Endodermal cell (in vitro differentiated cells): ENCODE results near the gene CDH20. TPM values are rescaled to one million over a fixed set of nuclear protein-coding genes. Genes with fewer than 3 reads are reported as not detected.

ENCODE experiments used
- DNase-seq: peaks from one replicate; pipeline ENCODE4 v3.0.0-alpha.2; 2017
- H3K27ac ChIP-seq: 2 replicates; pipeline ENCODE4 v1.5.1; 2013; ENCODE audit warnings: mild to moderate bottlenecking, low read depth, low read length, moderate library complexity
- H3K27me3 ChIP-seq: 2 replicates; pipeline ENCODE4 v1.6.1; 2013; ENCODE audit warnings: mild to moderate bottlenecking, low read length, moderate library complexity; ENCODE audit not compliant: insufficient read depth, control insufficient read depth, poor library complexity, severe bottlenecking
- H3K36me3 ChIP-seq: 2 replicates; pipeline ENCODE4 v1.7.0; 2013; ENCODE audit warnings: mild to moderate bottlenecking, low read length, moderate library complexity; ENCODE audit not compliant: control insufficient read depth, insufficient read depth
- H3K4me1 ChIP-seq: one replicate; pipeline ENCODE4 v1.7.0; 2013; ENCODE audit warnings: low read length; ENCODE audit not compliant: control insufficient read depth, insufficient read depth
- H3K4me3 ChIP-seq: 2 replicates; pipeline ENCODE4 v1.5.1; 2013; ENCODE audit warnings: mild to moderate bottlenecking, low read length, moderate library complexity
- H3K9ac ChIP-seq: 2 replicates; pipeline ENCODE4 v1.6.1; 2013; ENCODE audit warnings: mild to moderate bottlenecking, low read length, moderate library complexity; ENCODE audit not compliant: poor library complexity, severe bottlenecking; ENCODE audit errors: extremely low read depth
- H3K9me3 ChIP-seq: 2 replicates; pipeline ENCODE4 v1.6.1; 2013; ENCODE audit warnings: mild to moderate bottlenecking, low read length, moderate library complexity; ENCODE audit not compliant: control insufficient read depth
- H3K27ac Mint-ChIP-seq: 2 replicates; pipeline ENCODE4 v1.8.0; 2020; ENCODE audit warnings: mixed read lengths
- H3K27me3 Mint-ChIP-seq: 2 replicates; pipeline ENCODE4 v1.8.0; 2021; ENCODE audit warnings: mild to moderate bottlenecking, mixed read lengths; ENCODE audit not compliant: insufficient read depth
- H3K36me3 Mint-ChIP-seq: 2 replicates; pipeline ENCODE4 v1.8.0; 2020; ENCODE audit warnings: low read depth, mixed read lengths
- H3K4me1 Mint-ChIP-seq: 2 replicates; pipeline ENCODE4 v1.8.0; 2020; ENCODE audit warnings: mixed read lengths
- H3K4me3 Mint-ChIP-seq: 2 replicates; pipeline ENCODE4 v1.8.0; 2020; ENCODE audit warnings: mild to moderate bottlenecking, moderate library complexity, mixed read lengths
- H3K9me3 Mint-ChIP-seq: 2 replicates; pipeline ENCODE4 v1.8.0; 2020; ENCODE audit warnings: mild to moderate bottlenecking, mixed read lengths
- WGBS, 2 experiments: methylation state at CpG; one replicate each; pipeline versions ENCODE4 v1.1.5 to v1.1.7; 2013; ENCODE audit warnings: missing lambda C conversion rate in 2 of 2, mixed read lengths in 1 of 2; ENCODE audit not compliant: insufficient coverage in 1 of 2, insufficient read length in 1 of 2; 5-methylcytosine and 5-hydroxymethylcytosine counted together
- total RNA-seq, 2 donors: library from RNA; stranded (reverse); fragmentation: NEBNext Ultra II Directional in 1 of 2; extraction: Animal tissue kit (Norgen Biotek cat#: 25700) in 1 of 2; gene quantifications; 2 replicates in 1 of 2; 3 replicates in 1 of 2; pipeline ENCODE4 v1.2.1, GENCODE V29; 2021
- TF ChIP-seq, protein P1 (sequence below): fragments of 200-600 bp; sonication (generic); conservative IDR thresholded peaks from 2 replicates; pipeline ENCODE4 v1.5.0; 2021; ENCODE audit warnings: antibody characterized with exemption, mild to moderate bottlenecking

The CDH20 gene
- total RNA-seq, 2 donors from 2014 or later: 0.11 to 0.75 TPM

DNA sequence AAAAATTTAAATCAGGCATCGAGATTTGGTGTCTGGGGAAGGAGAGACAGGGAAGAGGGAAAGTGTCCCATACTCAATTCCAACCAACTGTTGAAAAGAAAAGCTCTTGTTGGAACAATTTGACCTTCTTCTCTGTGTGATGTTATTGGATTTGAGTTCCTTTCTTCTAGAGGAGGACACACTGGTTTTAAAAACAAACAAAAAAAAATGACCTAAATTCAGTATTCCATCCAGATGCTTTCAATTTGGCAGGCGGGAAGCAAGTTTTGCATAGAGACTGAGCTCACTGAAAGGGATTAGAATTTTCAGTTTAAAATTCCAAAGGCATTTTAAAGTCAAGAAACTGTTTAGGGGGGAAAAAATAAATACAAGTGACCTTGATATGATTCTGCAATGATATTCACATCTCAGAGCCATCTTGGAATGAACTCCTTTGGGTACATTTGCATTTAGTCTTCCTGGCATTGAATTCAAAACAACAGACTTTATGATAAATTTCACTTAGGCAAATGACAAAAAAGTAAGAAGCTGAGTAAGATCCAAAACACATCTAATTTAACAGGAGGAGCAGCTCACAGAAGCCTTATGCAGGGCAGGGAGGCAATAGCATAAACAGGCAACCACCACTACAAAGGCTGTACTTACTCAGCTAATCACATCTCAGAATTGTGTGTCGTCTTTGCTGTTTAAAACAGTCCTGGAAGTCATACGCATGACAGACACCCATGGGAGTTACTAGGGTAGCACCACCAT, 126.8 kb downstream of the CDH20 start:
- H3K27ac ChIP-seq: no peak overlapping the region
- no peak overlapping the region for H3K4me3 ChIP-seq
- H3K4me1 ChIP-seq: peaks cover 6% of the 10 kb centered on the region
- Mint-ChIP-seq H3K27ac (no peak overlapping the region), H3K4me3 (no peak overlapping the region), H3K9me3 (no peaks in the 10 kb centered on the region), H3K4me1 (peaks cover 8% of the 10 kb centered on the region), H3K27me3 (no peaks in the 10 kb centered on the region), H3K36me3 (no peaks in the 10 kb centered on the region)
- WGBS, 2 experiments: 93 to 95% methylated on average over 4 of the region's 4 CpGs
- no peak overlapping the region for H3K9ac ChIP-seq
- no peaks in the 10 kb centered on the region for H3K36me3 ChIP-seq
- no peaks in the 10 kb centered on the region for H3K27me3 ChIP-seq
- no peak for DNase-seq
- no peaks in the 10 kb centered on the region for H3K9me3 ChIP-seq
- TF ChIP-seq, protein P1, sequence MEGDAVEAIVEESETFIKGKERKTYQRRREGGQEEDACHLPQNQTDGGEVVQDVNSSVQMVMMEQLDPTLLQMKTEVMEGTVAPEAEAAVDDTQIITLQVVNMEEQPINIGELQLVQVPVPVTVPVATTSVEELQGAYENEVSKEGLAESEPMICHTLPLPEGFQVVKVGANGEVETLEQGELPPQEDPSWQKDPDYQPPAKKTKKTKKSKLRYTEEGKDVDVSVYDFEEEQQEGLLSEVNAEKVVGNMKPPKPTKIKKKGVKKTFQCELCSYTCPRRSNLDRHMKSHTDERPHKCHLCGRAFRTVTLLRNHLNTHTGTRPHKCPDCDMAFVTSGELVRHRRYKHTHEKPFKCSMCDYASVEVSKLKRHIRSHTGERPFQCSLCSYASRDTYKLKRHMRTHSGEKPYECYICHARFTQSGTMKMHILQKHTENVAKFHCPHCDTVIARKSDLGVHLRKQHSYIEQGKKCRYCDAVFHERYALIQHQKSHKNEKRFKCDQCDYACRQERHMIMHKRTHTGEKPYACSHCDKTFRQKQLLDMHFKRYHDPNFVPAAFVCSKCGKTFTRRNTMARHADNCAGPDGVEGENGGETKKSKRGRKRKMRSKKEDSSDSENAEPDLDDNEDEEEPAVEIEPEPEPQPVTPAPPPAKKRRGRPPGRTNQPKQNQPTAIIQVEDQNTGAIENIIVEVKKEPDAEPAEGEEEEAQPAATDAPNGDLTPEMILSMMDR: no peak

DNA sequence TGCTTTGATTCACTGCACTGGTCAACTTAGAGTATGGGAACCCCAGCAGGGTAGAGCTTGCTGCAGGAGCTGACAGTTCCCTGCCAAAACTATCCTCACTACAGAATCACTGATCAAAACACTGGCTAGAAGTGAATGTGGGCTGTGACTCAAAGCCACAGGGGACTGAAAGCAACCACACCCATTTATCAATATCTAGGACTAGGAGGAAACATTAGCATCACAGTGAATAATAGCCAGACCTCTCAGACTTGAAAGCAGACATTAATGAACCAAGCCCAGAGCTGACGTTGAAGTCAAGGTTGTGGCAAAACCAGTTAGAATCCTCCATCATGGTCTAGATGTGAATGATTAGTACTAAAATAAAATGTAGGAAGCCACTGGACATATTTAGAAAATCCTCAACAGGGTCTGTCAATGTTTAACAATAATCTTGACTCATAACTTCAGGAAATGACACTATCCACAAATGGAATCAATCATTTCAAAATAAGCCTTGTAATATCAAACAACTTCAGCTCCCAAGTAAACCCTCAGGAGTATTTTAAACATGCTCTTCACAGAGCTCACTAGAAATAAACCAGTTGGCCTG, 131.4 kb downstream of the CDH20 start:
- Histone ChIP-seq H3K4me3 (no peak overlapping the region), H3K27ac (no peak overlapping the region), H3K36me3 (no peaks in the 10 kb centered on the region), H3K4me1 (peaks cover 6% of the 10 kb centered on the region), H3K9me3 (no peaks in the 10 kb centered on the region), H3K27me3 (no peaks in the 10 kb centered on the region), H3K9ac (no peak overlapping the region)
- no peaks in the 10 kb centered on the region for H3K27me3 Mint-ChIP-seq
- 63 to 89% methylated on average over 1 of the region's 1 CpG for WGBS, 2 experiments
- H3K36me3 Mint-ChIP-seq: no peaks in the 10 kb centered on the region
- DNase-seq: no peak
- no peak overlapping the region for H3K27ac Mint-ChIP-seq
- H3K9me3 Mint-ChIP-seq: no peaks in the 10 kb centered on the region
- H3K4me1 Mint-ChIP-seq: peaks cover 8% of the 10 kb centered on the region
- H3K4me3 Mint-ChIP-seq: no peak overlapping the region
- TF ChIP-seq, protein P1: no peak

DNA sequence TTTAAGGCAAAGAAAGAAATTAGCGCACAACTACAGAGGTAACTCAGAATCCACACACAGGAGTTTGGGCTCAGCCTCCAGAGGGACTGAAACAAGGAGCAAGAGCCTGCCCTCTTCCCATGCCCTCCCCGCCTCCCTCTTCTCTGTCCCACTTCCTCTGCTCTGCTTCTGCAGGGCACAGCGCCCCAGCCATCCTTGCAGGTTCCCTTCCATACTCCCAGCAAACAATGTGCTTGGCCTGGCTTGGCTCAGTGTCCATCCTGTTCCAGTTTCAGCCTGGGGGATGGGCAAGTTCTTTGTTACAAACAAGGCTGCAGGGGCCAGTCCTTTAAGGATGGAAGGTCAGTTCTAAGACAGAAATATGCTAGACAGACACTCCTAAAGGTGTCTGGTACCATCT, 133.5 kb downstream of the CDH20 start:
- TF ChIP-seq, protein P1: no peak
- Mint-ChIP-seq H3K4me1 (peaks cover 11% of the 10 kb centered on the region), H3K27ac (no peak overlapping the region), H3K4me3 (no peak overlapping the region), H3K36me3 (no peaks in the 10 kb centered on the region), H3K9me3 (no peaks in the 10 kb centered on the region), H3K27me3 (no peaks in the 10 kb centered on the region)
- DNase-seq: no peak
- no peak overlapping the region for H3K4me3 ChIP-seq
- 92 to 95% methylated on average over 2 to 3 of the region's 3 CpGs for WGBS, 2 experiments
- H3K9me3 ChIP-seq: no peaks in the 10 kb centered on the region
- H3K27ac ChIP-seq: no peak overlapping the region
- no peak overlapping the region for H3K9ac ChIP-seq
- H3K4me1 ChIP-seq: peaks cover 6% of the 10 kb centered on the region
- H3K27me3 ChIP-seq: no peaks in the 10 kb centered on the region
- H3K36me3 ChIP-seq: no peaks in the 10 kb centered on the region
